GM12874 (cell line): ENCODE data around the gene UBXN1.

Experiments
- TF ChIP-seq, protein P1 (sequence below): IDR thresholded peaks from 2 replicates; pipeline ENCODE4 v1.5.1; 2011; ENCODE audit warnings: low read depth, mild to moderate bottlenecking, control low read depth, low read length, moderate library complexity; ENCODE audit not compliant: insufficient read depth

UBXN1 gene

DNA sequence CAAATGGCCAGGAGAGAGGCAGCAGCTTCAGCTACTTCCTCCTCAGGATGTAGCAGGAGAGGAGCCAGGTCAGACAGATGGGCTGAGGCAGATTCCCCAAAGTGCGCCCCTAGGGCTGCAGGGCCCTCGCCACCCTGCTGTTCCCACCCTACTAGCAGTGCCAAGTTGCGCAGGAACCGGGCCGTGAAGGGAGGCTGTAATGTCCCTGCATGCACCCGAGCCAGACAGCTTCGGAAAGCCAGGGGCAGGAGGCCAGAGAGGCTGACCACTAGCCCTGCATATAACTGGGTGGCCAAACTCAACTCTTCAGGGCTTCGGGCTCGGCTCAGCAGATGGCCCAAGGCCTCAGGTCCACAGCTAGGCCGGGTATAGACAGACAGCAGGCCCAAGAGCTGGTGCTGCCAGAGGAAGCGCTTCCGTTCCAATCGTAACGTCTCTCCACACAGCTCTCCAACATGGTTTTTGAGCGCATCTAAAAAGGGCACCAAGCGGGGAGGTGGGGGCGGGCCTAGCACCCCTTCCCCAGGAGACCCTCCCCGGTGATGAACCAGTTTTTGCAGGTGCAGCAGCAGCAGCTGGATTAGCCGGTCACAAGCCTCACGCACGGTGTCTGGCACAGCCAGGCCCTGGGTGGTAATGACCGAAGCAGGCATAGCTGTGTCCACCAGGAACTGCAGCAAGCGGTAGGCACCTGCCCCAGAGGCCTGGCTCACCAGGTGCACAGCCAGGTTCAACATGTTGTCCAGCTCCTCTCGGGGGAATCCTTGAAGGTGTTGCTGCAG is 30.5 kb downstream of the UBXN1 start:
- TF ChIP-seq, protein P1, sequence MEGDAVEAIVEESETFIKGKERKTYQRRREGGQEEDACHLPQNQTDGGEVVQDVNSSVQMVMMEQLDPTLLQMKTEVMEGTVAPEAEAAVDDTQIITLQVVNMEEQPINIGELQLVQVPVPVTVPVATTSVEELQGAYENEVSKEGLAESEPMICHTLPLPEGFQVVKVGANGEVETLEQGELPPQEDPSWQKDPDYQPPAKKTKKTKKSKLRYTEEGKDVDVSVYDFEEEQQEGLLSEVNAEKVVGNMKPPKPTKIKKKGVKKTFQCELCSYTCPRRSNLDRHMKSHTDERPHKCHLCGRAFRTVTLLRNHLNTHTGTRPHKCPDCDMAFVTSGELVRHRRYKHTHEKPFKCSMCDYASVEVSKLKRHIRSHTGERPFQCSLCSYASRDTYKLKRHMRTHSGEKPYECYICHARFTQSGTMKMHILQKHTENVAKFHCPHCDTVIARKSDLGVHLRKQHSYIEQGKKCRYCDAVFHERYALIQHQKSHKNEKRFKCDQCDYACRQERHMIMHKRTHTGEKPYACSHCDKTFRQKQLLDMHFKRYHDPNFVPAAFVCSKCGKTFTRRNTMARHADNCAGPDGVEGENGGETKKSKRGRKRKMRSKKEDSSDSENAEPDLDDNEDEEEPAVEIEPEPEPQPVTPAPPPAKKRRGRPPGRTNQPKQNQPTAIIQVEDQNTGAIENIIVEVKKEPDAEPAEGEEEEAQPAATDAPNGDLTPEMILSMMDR = no peak

DNA sequence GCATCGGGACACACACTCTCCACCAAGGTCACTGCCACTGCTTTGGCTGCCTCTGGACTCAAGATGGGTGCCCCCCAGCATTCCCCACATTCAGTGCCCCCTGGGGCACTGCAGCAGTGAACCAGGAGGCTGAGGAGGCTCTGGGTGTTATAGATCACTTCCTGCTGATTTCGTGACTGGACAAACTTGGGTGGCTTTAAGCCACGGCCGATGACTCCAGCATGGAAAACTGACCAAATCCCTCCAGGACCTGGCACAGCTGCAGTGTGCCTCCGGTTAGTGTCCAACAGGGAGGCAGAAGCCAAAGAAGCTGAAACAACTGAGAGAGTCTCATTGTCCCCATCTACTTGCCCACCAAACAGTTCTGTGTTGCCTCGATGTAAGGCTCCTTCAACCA is 31.3 kb downstream of the UBXN1 start:
- TF ChIP-seq, protein P1 = no peak

DNA sequence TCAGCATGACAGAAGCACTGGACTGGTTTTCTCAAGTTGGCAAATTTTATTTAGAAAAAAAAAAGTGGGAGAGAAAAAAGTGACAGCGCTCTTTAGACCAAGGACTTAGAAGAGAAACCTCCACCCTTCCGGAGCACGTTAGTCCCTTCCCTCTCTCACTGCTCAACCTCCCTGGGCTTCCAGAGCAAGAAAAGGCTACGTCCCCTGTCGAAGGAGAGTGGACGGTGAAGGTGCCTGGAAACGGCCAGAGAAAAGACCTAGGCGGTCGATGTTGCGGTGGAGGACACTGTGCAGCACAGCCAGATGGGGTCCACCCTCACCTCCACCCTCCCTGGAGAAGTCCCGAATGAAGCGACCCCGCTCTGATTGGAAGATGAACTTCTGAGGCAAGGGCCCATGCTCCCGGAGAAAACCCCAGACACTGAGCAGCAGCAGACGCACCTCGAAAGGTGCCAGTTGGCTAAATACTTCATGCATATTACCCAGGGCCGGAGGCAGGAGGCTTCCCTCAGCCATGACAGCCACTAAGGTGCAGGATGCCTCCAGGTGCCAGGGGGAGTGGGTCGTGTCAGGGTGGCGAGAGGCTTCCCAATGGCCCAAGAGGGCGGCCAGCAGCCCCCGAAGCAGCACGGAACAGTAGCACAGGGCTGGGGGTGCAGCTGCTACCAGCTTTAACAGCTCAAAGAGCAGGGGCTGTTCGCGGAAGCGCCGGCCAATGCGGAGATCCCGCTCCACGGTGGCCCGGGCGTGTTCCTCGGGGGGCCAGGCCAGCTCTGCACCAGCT is 31.9 kb downstream of the UBXN1 start:
- TF ChIP-seq, protein P1 = no peak

DNA sequence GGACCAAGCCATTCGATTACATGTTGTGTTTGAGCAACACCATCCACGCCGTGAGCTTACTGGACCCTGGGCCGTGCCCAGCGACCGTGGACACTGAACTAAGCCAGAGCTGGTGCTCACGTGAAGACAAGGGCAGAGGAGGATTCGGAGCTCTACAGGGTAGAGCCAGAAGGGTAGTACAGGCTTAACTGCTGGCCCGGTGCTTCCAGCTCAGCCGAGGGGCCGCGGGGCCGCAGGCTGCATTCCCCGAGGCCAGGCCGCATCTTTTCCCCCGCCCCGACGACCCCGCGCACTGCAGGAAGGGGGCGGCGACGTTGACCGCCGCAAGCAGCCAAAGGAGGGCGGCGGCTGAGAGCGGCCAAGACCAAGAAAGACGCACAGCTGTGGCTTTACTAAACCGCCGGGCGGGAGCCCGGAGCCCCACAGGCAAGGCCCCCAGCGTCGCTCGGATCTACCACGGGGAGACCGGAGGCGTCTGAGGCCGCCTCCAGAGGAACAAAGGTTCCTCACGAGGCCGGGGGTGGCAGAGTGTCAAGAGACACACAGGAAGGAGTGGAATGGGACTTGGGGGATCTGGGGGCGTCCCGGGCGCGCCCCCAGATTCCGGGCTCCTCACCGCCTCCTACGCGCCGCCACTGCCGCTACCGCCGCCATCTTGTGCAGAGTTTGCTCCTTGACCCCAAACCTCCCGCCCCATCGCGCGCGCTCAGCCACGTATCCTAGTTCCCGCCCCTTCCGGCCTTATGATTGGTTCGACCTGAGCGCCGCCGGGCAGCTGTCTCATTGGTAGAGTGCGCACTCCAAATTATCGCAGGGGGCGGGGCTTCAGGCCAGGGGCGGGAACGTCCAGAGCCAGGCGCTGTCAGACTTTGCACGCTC is 32.7 kb downstream of the UBXN1 start, which contains the start of gene GANAB:
GANAB (minus strand) TSS at position 668 of the 879 bp plus-strand sequence; CDS start at position 654, 14 bp downstream.
- TF ChIP-seq, protein P1 = no peak

DNA sequence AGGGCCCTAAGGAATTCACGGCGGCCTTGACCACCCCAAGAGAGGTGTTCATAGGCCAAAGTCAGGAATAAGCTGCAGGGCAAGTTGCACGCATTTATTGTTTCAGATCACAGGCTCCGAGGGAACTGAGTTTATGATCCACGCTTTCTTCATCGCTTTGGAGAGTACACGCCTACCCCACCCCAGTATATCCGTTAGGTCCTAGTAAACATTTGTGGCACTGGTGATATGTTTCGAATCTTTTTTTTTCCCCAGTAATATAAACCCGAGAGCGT is 33.3 kb downstream of the UBXN1 start:
- TF ChIP-seq, protein P1 = no peak

DNA sequence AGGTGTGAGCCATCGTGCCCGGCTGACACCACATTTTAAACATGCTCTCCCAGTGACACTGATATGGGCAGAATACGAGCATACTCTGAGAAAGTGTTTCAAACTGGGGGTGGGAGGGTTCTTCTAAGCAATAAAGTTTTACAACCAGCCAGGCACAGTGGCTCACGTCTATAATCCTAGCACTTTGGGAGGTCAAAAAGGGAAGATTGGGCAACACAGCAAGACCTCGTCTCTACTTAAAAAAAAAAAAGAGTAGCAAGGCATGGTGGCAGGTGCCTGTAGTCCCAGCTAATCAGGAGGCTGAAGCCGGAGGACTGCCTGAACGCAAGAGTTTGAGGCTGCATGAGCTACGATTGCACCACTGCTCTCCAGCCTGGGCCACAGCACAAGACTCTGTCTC is 34.7 kb downstream of the UBXN1 start:
- TF ChIP-seq, protein P1 = no peak

DNA sequence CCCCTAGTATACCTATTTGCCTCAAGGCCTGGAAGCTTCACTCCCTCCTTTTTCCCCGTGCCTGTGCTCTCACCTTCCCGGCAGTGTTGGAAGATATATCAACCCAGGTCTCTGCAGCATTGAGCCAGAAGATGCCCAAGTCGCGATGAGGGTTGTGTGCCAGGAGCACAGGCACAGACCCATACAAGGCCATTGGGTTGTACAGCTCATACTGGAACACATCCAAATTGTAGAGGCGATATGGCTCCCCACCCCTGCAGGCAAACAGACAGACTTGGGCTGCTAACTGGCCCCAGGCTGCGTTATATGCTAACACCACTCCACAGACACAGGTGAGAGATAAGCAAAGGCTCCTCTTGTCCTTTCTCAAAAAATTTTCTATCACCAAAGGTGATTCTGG is 46.4 kb downstream of the UBXN1 start:
- TF ChIP-seq, protein P1 = no peak
